HEK293 (cell line): ENCODE results near the gene GRK2.

Experiments
- BCL6B ChIP-seq: fragments of 450-650 bp; formaldehyde crosslinking; IDR thresholded peaks from 2 replicates; pipeline ENCODE4 v1.5.1; 2017; ENCODE audit warnings: missing biosample characterization, missing genetic modification characterization
- EGR2 ChIP-seq: fragments of 450-650 bp; formaldehyde crosslinking; IDR thresholded peaks from 2 replicates; pipeline ENCODE4 v1.5.1; 2016; ENCODE audit warnings: low read depth, missing biosample characterization, missing genetic modification characterization
- KLF17 ChIP-seq: fragments of 450-650 bp; formaldehyde crosslinking; IDR thresholded peaks from 2 replicates; pipeline ENCODE4 v1.5.1; 2016; ENCODE audit warnings: missing biosample characterization, missing genetic modification characterization
- KLF7 ChIP-seq: fragments of 450-650 bp; formaldehyde crosslinking; IDR thresholded peaks from 2 replicates; pipeline ENCODE4 v1.5.1; 2016; ENCODE audit warnings: missing biosample characterization, missing genetic modification characterization, borderline replicate concordance
- MEIS1 ChIP-seq: sonication (generic); formaldehyde crosslinking; IDR thresholded peaks from 2 replicates; pipeline ENCODE4 v1.8.1; 2022; ENCODE audit warnings: missing genetic modification reagents, mild to moderate bottlenecking, borderline replicate concordance
- MYNN ChIP-seq: fragments of 450-650 bp; formaldehyde crosslinking; IDR thresholded peaks from 2 replicates; pipeline ENCODE4 v1.5.1; 2016; ENCODE audit warnings: missing biosample characterization, missing genetic modification characterization, borderline replicate concordance
- RBAK ChIP-seq: fragments of 450-650 bp; formaldehyde crosslinking; IDR thresholded peaks from 2 replicates; pipeline ENCODE4 v1.5.1; 2016; ENCODE audit warnings: missing biosample characterization, missing genetic modification characterization
- ZBTB1 ChIP-seq: fragments of 450-650 bp; formaldehyde crosslinking; IDR thresholded peaks from 2 replicates; pipeline ENCODE4 v1.5.1; 2016; ENCODE audit warnings: missing biosample characterization, missing genetic modification characterization
- ZBTB7A ChIP-seq: fragments of 450-650 bp; formaldehyde crosslinking; IDR thresholded peaks from 2 replicates; pipeline ENCODE4 v1.5.1; 2016; ENCODE audit warnings: low read depth, missing biosample characterization, missing genetic modification characterization
- ZNF157 ChIP-seq: fragments of 450-650 bp; formaldehyde crosslinking; IDR thresholded peaks from 2 replicates; pipeline ENCODE4 v1.5.1; 2016; ENCODE audit warnings: missing biosample characterization, missing genetic modification characterization
- ZNF280D ChIP-seq: fragments of 450-650 bp; formaldehyde crosslinking; IDR thresholded peaks from 2 replicates; pipeline ENCODE4 v1.5.1; 2016; ENCODE audit warnings: missing biosample characterization, missing genetic modification characterization
- ZNF341 ChIP-seq: fragments of 450-650 bp; formaldehyde crosslinking; IDR thresholded peaks from 2 replicates; pipeline ENCODE4; 2016; ENCODE audit warnings: low read depth, missing biosample characterization, missing genetic modification characterization
- ZNF37A ChIP-seq: fragments of 450-650 bp; IDR thresholded peaks from 2 replicates; pipeline ENCODE4 v1.5.1; 2018; ENCODE audit warnings: missing biosample characterization, missing genetic modification characterization
- ZNF514 ChIP-seq: fragments of 450-650 bp; formaldehyde crosslinking; IDR thresholded peaks from 2 replicates; pipeline ENCODE4 v1.5.1; 2016; ENCODE audit warnings: missing biosample characterization, missing genetic modification characterization
- ZNF610 ChIP-seq: fragments of 450-650 bp; formaldehyde crosslinking; IDR thresholded peaks from 2 replicates; pipeline ENCODE4 v1.5.1; 2016; ENCODE audit warnings: missing biosample characterization, missing genetic modification characterization, borderline replicate concordance
- ZNF626 ChIP-seq: fragments of 450-650 bp; sonication (Bioruptor Pico); formaldehyde crosslinking; IDR thresholded peaks from 2 replicates; pipeline ENCODE4 v1.5.1; 2018; ENCODE audit warnings: missing biosample characterization, missing genetic modification characterization, inconsistent platforms
- ZNF837 ChIP-seq: fragments of 450-650 bp; formaldehyde crosslinking; IDR thresholded peaks from 2 replicates; pipeline ENCODE4 v1.5.1; 2016; ENCODE audit warnings: missing biosample characterization, missing genetic modification characterization
- TF ChIP-seq, protein P1 (sequence below): fragments of 450-650 bp; formaldehyde crosslinking; IDR thresholded peaks from 2 replicates; pipeline ENCODE4 v1.5.1; 2016; ENCODE audit warnings: missing biosample characterization, missing genetic modification characterization
- TF ChIP-seq, protein P2 (sequence below): fragments of 450-650 bp; formaldehyde crosslinking; IDR thresholded peaks from 2 replicates; pipeline ENCODE4 v1.5.1; 2016; ENCODE audit warnings: missing biosample characterization, missing genetic modification characterization
- TF ChIP-seq, protein P3 (sequence below): fragments of 450-650 bp; formaldehyde crosslinking; IDR thresholded peaks from 2 replicates; pipeline ENCODE4 v1.5.1; 2016; ENCODE audit warnings: missing biosample characterization, missing genetic modification characterization
- TF ChIP-seq, protein P4 (sequence below): fragments of 450-650 bp; formaldehyde crosslinking; IDR thresholded peaks from 2 replicates; pipeline ENCODE4 v1.5.1; 2017; ENCODE audit warnings: missing biosample characterization, missing genetic modification characterization
- TF ChIP-seq, protein P5 (sequence below): fragments of 450-650 bp; formaldehyde crosslinking; IDR thresholded peaks from 2 replicates; pipeline ENCODE4 v1.5.1; 2016; ENCODE audit warnings: missing biosample characterization, missing genetic modification characterization, low read depth
- TF ChIP-seq, protein P6 (sequence below): fragments of 450-650 bp; formaldehyde crosslinking; IDR thresholded peaks from 2 replicates; pipeline ENCODE4 v1.5.1; 2016; ENCODE audit warnings: missing biosample characterization, missing genetic modification characterization

The GRK2 gene

GRCh38 chr11:67277231-67277961 lies 11.1 kb downstream of the GRK2 start (continued):
- TF ChIP-seq, protein P1, sequence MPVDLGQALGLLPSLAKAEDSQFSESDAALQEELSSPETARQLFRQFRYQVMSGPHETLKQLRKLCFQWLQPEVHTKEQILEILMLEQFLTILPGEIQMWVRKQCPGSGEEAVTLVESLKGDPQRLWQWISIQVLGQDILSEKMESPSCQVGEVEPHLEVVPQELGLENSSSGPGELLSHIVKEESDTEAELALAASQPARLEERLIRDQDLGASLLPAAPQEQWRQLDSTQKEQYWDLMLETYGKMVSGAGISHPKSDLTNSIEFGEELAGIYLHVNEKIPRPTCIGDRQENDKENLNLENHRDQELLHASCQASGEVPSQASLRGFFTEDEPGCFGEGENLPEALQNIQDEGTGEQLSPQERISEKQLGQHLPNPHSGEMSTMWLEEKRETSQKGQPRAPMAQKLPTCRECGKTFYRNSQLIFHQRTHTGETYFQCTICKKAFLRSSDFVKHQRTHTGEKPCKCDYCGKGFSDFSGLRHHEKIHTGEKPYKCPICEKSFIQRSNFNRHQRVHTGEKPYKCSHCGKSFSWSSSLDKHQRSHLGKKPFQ, result no peak
- TF ChIP-seq ZNF837 (tag by site-specific recombination) (no peak), EGR2 (no peak), MYNN (tag by site-specific recombination) (no peak), BCL6B (tag by site-specific recombination) (no peak), KLF17 (tag by site-specific recombination) (0 out of 2 replicates have a peak, but pooled peaks have one; percentile 29), ZNF514 (tag by site-specific recombination) (no peak), ZNF280D (tag by site-specific recombination) (no peak), ZNF341 (0 out of 2 replicates have a peak, but pooled peaks have one; percentile 13), ZNF610 (tag by site-specific recombination) (no peak), ZNF157 (no peak), ZBTB7A (no peak), KLF7 (tag by site-specific recombination) (no peak), RBAK (no peak), ZBTB1 (no peak), MEIS1 (CRISPR knock-in tag) (no peak), ZNF37A (tag by site-specific recombination) (no peak), ZNF626 (tag by site-specific recombination) (no peak)
- TF ChIP-seq, protein P2, sequence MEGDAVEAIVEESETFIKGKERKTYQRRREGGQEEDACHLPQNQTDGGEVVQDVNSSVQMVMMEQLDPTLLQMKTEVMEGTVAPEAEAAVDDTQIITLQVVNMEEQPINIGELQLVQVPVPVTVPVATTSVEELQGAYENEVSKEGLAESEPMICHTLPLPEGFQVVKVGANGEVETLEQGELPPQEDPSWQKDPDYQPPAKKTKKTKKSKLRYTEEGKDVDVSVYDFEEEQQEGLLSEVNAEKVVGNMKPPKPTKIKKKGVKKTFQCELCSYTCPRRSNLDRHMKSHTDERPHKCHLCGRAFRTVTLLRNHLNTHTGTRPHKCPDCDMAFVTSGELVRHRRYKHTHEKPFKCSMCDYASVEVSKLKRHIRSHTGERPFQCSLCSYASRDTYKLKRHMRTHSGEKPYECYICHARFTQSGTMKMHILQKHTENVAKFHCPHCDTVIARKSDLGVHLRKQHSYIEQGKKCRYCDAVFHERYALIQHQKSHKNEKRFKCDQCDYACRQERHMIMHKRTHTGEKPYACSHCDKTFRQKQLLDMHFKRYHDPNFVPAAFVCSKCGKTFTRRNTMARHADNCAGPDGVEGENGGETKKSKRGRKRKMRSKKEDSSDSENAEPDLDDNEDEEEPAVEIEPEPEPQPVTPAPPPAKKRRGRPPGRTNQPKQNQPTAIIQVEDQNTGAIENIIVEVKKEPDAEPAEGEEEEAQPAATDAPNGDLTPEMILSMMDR (tag by site-specific recombination), result no peak; the same call in 1 of the 2 replicates
- TF ChIP-seq, protein P3, sequence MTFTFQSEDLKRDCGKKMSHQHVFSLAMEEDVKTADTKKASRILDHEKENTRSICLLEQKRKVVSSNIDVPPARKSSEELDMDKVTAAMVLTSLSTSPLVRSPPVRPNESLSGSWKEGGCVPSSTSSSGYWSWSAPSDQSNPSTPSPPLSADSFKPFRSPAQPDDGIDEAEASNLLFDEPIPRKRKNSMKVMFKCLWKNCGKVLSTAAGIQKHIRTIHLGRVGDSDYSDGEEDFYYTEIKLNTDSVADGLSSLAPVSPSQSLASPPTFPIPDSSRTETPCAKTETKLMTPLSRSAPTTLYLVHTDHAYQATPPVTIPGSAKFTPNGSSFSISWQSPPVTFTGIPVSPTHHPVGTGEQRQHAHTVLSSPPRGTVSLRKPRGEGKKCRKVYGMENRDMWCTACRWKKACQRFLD (tag by site-specific recombination), result no peak
- TF ChIP-seq, protein P4, sequence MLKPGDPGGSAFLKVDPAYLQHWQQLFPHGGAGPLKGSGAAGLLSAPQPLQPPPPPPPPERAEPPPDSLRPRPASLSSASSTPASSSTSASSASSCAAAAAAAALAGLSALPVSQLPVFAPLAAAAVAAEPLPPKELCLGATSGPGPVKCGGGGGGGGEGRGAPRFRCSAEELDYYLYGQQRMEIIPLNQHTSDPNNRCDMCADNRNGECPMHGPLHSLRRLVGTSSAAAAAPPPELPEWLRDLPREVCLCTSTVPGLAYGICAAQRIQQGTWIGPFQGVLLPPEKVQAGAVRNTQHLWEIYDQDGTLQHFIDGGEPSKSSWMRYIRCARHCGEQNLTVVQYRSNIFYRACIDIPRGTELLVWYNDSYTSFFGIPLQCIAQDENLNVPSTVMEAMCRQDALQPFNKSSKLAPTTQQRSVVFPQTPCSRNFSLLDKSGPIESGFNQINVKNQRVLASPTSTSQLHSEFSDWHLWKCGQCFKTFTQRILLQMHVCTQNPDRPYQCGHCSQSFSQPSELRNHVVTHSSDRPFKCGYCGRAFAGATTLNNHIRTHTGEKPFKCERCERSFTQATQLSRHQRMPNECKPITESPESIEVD (tag by site-specific recombination), result no peak
- TF ChIP-seq, protein P5, sequence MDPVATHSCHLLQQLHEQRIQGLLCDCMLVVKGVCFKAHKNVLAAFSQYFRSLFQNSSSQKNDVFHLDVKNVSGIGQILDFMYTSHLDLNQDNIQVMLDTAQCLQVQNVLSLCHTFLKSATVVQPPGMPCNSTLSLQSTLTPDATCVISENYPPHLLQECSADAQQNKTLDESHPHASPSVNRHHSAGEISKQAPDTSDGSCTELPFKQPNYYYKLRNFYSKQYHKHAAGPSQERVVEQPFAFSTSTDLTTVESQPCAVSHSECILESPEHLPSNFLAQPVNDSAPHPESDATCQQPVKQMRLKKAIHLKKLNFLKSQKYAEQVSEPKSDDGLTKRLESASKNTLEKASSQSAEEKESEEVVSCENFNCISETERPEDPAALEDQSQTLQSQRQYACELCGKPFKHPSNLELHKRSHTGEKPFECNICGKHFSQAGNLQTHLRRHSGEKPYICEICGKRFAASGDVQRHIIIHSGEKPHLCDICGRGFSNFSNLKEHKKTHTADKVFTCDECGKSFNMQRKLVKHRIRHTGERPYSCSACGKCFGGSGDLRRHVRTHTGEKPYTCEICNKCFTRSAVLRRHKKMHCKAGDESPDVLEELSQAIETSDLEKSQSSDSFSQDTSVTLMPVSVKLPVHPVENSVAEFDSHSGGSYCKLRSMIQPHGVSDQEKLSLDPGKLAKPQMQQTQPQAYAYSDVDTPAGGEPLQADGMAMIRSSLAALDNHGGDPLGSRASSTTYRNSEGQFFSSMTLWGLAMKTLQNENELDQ (tag by site-specific recombination), result no peak
- TF ChIP-seq, protein P6, sequence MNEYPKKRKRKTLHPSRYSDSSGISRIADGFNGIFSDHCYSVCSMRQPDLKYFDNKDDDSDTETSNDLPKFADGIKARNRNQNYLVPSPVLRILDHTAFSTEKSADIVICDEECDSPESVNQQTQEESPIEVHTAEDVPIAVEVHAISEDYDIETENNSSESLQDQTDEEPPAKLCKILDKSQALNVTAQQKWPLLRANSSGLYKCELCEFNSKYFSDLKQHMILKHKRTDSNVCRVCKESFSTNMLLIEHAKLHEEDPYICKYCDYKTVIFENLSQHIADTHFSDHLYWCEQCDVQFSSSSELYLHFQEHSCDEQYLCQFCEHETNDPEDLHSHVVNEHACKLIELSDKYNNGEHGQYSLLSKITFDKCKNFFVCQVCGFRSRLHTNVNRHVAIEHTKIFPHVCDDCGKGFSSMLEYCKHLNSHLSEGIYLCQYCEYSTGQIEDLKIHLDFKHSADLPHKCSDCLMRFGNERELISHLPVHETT, result no peak
